Breast epithelium (tissue), 3 donors: ENCODE measurements around the gene NR2F1-AS1.

Experiments used
- POLR2A ChIP-seq: fragments of 450-650 bp; IDR thresholded peaks from one replicate; pipeline ENCODE4 v1.6.1; 2016; ENCODE audit warnings: antibody characterized with exemption, mild to moderate bottlenecking, moderate library complexity
- TF ChIP-seq, protein P1 (sequence below), 3 donors: fragments of 450-650 bp; IDR thresholded peaks; one replicate each; pipeline ENCODE4 v1.5.1; 2016 to 2017; ENCODE audit warnings: antibody characterized with exemption in 3 of 3, mild to moderate bottlenecking in 3 of 3, moderate library complexity in 3 of 3

DNA sequence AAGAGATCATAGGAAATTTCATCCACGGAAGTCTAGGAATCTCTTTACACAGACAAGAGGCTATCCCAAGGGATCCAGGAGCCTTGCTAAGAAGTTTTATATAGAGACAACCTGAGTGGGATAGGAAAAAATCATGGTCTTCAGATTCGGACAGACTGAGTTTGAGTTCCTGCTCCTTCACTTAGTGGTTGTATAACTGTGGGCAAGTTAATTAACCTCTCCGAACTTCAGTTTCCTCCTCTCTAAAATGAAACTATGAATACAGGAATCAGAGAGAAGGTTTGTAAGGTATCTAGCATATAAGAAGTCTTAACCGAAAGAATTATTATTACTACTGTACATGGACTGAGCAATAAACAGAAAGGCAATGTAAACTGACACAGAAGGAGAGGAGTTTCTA, 35.1 kb downstream of the NR2F1-AS1 start:
- TF ChIP-seq, protein P1, sequence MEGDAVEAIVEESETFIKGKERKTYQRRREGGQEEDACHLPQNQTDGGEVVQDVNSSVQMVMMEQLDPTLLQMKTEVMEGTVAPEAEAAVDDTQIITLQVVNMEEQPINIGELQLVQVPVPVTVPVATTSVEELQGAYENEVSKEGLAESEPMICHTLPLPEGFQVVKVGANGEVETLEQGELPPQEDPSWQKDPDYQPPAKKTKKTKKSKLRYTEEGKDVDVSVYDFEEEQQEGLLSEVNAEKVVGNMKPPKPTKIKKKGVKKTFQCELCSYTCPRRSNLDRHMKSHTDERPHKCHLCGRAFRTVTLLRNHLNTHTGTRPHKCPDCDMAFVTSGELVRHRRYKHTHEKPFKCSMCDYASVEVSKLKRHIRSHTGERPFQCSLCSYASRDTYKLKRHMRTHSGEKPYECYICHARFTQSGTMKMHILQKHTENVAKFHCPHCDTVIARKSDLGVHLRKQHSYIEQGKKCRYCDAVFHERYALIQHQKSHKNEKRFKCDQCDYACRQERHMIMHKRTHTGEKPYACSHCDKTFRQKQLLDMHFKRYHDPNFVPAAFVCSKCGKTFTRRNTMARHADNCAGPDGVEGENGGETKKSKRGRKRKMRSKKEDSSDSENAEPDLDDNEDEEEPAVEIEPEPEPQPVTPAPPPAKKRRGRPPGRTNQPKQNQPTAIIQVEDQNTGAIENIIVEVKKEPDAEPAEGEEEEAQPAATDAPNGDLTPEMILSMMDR (IDR thresholded peaks at IDR 0.05), result no peak
- TF ChIP-seq POLR2A, result no peak
